ENCODE results near the gene ZFAND5.

The ZFAND5 gene

DNA sequence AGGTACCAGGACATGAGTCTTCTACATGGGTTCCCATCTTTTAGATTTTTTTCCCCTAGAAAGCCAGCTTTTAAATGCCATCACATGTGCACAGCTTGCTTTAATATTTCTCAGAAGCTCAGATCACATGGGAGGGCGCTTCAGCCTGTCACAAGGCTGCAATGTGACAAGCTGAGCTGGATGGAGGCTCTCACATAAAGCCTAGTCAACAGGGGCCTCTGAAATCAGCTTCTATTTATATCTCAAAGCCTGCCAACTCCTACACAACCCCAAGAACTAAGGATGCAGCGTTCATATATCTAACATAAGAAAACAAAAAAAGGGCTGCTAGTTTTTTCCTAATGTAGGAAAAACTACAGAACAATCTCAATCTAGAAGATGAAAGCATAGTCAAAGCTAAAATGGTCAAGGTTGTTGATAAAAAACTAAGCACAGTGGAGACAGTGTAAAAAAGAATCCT, 2.3 kb downstream of the ZFAND5 start:
- DNase-seq = peak; percentile 53

DNA sequence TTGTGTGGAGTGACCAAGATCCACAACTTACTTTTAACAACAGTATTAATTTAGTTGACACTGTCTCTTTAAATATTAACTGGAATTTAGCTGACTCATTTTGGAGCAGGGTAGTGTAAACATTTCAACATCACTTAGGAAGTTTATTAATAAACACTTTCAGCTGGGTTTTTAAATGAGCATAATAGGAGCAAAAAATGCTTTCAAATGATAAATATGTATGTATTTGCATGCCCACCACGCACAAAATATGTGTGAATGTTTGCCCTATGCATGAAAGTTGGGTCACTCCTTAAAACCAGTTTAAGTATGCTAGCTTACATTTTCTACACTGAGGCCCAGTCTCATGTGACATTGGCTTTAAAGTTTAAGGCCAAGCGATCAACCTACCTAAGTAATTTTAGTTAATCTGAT, 2.9 kb downstream of the ZFAND5 start:
- DNase-seq = no peak

DNA sequence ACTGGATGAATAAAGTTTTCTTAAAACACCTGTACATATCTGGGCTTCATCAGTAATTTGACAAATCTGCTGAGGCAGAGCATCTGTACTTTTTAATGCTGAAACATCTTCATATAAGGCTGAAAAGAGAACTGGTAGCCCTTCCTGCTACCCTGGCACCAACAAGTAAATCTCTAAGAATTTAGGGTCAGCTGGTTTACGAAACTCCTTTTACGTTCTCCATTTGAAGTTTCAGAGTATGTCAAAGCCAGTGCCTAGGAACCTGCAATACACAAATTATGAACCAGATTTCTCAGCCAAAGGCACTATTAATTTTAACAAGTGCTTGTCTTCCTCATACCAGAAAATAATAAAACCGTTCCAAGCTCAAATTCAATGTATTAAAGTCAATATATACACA, 3.8 kb downstream of the ZFAND5 start:
- DNase-seq = no peak

DNA sequence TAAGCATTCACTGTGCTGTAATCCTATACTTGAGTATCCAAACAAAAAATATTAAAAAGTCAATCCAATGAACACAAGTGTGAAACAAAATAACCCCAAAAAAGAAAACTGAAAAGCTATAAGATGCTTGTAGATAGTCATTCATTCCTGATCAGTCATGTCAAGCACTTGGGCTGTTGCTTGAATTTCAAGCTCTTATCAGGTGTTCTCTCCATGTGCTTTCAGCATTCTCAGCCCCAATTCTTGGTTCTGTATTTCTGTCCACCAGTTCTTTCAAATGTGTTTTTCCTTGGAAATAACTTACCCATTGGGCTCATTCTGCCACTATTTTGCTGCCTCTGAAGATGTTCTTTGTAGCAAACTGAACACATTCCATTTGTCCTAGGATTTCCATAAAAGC, 4.7 kb downstream of the ZFAND5 start:
- no peak for DNase-seq

DNA sequence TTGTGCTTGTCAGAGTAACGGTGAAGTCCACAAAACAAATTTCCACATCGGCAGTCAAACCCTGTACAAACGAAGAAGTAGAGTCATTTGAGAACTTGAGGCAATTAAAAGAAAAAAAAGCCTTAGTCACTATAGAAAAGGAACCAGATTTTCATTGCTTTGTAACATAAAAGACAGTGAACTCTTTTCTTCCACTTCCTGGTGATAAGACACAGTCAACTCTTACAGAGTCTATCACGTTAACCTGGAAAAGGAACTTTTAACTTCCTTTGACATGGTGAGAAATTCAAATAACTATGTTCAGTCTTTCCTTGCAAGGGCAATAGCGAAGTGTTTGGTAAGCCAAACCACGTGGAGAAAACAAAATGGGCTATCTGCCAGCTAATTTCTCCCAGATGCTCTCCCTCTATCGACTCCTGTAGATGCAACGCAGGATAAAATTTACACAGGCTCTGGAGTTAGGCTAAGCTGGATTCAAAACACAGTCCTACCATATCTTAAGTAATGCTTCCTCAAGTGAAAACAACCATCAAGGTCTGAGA, 8.9 kb downstream of the ZFAND5 start:
- no peak for DNase-seq

DNA sequence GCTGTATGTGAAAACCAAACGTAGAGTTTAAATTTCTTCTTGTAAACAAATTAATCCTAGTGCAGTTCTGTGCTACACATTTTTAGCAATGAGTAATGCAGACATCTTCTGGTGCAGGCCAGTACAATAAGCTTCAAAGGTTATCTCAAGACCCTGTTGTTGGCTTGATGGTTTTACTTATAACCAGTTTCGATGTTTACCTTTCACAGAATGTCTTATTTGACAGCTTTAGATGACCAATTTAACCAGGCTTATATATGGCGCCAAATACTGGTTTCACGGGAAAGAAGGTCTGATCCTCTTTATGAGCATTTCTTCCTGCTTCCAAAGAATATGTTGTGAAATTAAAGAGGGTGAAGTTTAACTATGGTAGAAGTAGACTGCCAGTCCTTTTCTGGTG, 9.9 kb downstream of the ZFAND5 start:
- DNase-seq = no peak

DNA sequence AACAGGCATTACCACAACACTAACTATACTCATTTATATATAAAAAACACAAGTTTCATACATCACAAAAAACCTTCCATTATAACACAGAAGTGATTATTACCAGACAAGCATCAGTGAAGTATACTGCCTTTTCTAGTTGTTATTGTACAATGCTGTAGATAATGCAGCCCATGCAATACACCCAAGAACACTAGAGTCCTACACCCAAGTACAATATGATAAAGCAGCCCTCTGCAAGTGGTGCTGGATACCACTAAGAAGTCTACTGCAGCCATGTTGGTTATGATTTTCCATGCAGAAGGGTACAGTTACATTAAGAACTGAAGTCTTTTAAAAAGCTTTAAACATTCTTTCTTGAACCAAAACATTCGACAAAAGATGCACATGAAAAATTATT, 10.3 kb downstream of the ZFAND5 start:
- no peak for DNase-seq

DNA sequence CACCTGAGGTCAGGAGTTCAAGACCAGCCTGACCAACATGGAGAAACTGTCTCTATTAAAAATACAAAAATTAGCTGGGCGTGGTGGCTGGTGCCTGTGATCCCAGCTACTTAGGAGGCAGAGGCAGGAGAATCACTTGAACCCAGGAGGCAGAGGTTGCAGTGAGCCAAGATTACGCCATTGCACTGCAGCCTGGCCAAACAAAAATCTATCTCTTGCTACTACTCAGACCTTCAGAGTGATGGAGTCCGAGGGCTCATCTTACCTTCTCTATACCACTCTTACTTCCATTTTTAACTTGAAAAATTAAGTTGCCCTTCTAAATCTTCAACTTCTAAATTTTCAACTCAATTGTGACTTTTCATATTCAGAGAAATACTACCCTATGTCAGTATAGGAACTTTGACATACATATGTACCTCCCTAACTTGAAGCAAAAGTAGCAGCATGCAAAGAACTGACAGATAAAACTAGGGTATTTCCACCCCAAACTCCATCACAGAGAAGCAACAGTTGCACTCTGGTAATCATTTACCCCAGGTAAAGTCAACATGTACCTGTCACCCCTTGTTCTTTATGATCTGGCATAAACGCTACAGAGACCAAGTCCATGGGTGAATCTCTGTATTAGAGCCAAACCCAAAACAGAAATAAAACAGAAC, 11.4 kb downstream of the ZFAND5 start:
- no peak for DNase-seq

DNA sequence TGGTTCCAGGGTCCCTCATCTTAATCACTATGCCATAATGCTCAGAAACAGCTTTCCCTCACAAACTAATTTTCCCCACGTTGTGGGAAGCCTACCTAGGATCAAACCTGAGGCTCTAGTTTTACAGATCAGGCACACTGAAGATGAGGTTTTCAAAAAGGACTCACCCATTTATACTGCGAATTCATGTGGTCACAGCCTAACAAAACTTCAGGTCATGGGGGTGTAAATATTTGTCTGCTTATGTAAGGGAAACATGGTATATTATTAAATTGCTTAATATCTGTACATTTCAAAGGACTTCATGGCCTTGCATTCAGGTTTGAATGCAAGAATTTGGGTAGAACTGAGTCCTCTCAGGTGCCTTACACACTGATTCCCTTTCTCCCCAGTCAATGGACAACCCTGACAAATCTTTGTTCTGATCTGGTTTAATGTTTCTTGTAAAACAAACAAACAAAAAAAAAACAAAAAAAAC, 12.1 kb downstream of the ZFAND5 start:
- DNase-seq = no peak

DNA sequence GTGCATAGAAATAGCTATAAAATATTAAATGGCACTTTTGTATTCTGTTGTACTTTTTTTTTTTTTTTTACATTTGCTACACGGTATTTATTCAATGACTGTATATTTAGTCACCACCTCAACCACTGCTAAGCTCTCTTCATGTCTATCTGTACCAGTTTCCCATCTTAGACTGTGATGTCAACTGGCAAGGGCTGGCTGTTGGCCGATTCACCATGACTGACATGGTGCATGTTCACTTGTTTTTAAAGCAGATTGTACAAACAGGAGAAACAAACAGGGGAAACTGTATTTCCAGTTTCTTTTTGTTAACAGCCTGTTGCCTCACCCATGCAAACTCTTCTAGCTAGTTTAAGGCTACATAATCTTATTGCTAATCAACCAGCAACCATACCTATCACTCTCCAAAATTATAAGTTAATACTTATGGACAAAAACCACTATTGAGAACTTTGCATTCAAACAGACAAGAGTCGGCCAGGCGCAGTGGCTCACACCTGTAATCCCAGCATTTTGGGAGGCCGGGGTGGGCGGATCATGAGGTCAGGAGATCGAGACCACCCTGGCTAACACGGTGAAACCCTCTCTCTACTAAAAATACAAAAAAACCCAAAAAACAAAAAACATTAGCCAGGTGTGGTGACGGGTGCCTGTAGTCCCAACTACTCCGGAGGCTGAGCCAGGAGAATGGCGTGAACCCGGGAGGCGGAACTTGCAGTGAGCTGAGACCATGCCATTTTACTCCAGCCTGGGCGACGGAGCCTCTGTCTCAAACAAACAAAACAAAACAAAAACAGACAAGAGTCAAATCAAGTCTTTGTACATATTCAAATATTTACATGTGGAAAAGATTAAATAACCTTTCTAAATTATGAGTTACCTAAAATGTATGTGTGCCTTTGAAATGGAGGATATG, 13.2 kb downstream of the ZFAND5 start:
- peak; percentile 19 for DNase-seq

DNA sequence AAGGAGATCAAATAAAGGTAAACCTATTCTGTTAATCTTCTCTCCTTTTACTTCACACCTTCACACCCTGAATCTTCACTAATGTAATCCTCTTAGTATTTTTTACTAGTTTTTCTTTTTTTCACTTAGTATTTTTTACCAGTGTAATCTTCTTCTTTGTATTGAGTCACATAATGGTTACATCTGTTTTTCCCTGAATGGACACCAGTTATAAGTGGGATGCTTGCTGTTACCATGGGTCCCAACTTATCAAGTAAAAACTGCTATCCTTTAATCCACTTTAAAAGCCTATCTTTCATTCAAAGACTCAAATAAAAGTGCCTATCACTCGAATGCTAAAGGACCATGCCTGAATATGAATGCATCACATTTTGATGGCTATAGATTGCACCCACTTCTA, 15.1 kb downstream of the ZFAND5 start:
- no peak for DNase-seq

DNA sequence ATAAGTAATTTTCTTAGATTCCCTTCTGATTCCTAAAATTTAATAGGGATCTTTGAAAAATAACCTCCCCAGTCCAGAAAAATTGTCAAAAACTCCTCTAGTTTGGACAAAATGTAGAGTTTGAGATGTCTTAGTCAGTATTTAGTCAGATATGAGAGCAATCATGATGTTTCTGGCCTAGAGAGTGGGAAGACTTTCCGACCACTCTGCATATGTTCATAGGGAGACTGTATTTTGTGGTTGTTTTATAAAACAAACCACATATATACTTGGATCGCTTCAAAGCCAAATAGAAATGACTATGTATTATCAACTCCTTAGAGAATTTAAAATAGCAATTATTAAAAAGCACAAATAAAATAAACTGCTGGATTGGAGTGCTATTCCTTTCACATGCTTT, 15.8 kb downstream of the ZFAND5 start:
- no peak for DNase-seq

DNA sequence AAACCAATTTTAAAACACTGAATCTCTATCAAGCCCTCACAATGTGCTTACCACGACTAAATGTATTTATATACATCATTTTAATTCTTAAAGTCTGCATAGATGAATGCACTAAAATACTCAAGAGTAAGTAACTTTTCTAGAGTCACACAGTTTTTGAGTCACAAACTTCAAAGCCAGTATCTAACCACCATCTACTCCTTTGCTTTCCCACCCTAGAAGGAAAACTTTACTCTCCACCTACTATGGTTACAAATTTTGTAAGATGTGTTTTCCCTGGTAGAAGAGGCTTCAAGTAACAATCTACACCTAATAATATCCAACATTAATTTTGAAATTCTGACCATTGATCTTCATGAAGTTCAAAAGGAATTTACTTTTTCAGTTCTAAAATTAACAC, 18.7 kb downstream of the ZFAND5 start:
- no peak for DNase-seq

DNA sequence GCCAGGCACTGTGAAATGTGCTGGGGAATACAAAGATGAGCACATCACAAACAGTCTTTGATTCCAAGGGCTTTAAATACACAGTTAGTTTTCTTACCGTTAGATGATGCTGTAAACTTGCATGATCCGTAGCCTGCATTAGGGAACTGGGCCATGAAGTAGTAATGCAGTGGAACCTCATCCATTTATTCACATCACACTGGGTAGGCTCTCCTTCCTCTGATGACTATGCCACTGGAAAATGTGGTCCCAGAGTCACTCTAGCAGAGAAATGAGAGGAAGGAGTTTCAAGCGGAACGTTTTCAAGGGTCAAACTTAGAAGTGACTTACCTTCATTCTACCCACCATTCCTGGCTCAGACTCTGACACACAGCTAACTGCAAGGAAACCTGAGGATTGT, 26.4 kb downstream of the ZFAND5 start:
- DNase-seq = no peak

DNA sequence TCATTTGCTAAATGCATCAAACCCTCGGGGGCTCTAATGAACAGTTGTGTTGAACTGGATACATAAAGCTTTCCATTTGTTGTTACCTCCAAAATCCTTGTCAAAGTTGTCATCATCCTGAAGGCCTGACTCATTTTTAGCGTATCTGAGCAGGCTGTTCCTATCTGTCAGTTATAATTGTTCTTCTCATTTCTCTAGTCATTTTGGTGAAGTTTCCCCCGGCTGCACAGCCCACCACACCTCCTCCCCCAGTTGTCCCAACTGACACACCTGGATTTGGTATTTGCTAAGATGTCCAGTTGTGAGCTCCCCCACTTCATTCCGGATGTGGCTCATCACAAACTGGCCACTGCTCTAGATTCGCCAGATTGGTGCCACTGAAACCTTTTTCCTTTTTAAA, 27.7 kb downstream of the ZFAND5 start:
- DNase-seq = no peak

DNA sequence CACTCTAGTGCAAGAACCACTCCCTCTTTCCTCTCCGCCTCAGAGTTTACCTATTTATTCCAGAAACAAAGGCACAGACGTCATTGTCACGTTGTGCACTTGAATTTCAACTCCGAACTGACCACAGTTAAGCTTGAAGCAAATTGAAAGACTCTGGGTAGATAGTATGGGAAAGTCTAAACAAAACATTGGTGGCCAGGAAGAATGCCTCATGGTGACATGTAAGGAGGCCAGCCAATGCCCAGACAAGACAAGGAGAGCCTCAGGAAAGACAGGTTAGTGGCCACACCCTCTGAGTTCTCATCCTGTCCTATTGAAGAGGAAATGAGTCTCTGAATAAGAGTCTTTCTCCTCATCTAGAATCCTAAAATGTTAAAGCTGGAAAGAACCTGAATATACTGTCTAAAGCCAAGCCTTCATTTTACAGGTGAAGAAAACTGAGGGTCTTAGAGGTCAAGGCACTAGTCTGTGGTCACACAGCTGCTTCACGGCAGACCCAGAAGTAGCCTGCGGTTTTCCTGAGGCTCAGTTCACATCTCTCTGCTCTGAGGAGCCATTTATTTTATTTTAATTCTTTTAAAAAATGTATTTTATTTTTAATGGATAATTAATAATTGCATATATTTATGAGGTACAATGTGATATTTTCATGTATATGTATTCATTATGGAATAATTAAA, 30.2 kb downstream of the ZFAND5 start:
- DNase-seq = no peak

DNA sequence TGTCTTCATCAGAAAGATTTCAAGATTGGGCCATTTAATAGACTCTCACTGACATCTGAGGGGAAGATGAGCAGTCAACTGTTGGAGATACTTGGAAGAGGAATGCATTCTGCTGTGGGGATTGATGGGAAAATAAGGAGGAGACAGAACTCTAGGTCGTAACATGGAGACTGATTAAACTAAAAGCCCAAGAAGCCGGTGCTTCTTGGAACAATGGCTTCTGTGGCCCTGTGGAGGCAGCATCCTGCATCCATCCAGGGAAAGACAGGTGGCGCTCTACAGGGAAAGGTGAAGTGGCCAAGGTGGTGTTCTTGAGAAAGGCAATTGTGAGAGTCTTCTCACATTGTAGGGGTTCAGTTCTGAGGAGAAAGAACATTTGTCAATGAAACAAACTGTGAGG, 31.3 kb downstream of the ZFAND5 start:
- no peak for DNase-seq

DNA sequence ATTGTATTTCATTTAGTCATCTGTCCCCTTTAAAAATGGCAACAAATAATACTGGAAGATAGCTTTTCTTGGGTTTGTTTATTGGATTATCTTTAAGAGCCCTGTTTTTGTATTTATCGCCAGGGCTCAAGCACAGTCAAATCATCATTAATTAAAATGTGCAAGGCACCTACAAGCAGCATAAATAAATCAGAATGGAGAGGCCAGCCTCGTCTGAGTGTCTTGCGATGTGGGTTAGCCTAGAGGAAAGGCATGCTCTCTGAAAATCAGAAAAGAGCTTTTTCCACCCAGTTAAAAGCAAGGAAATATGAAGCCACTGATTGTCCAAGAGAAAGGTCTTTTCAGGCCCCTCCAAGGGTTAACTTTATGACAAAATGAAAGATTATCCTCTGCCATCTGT, 31.8 kb downstream of the ZFAND5 start:
- no peak for DNase-seq

DNA sequence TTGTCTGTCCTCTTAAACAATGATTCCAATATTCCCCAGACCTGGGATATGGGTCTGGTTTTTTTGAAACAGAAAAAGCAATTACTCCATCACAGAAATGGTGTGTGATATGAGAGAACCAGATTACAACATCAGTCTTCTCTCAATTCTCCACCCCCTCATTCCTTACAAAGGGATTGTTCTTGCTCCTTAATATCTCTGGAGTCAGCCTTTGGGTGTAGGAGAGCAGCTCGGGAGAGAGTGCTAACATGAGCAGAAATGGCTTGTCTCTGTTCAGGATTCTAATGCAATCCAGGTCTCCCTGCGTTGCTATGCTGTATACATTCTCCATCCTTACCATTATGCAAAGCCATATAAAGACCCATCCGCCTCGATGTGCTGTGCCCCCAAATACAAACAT, 32.7 kb downstream of the ZFAND5 start:
- no peak for DNase-seq

DNA sequence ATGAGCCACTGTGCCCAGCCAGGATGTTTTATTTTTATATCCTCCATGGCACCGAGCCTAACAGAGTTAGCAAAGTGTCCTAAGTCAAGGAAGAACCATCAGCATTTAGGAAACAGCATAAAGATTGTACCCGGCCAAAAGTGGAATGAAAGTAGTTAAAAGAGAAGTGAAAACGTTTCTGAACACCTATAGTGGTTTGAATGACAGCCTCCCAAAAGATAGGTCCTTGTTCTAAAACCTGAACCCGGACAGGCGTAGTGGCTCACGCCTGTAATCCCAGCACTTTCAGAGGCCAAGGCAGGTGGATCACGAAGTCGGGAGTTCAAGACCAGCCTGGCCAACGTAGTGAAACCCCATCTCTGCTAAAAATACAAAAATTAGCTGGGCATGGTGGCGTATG, 37.4 kb downstream of the ZFAND5 start:
- no peak for DNase-seq

DNA sequence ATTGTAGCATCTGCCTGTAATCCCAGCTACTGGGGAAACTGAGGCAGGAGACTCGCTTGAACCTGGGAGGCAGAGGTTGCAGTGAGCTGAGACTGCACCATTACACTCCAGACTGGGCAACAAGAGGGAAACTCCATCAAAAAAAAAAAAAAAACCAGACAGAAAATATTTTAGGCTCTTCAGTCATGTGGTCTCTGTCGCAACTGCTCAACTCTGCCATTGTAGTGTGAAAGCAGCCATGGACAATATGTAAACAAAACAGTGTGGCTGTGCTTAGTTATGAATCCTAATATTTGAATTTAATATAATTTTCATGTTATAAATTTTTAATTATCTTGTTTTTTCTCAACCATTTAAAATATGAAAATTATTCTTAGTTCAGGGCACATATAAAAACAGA, 38.4 kb downstream of the ZFAND5 start:
- no peak for DNase-seq

DNA sequence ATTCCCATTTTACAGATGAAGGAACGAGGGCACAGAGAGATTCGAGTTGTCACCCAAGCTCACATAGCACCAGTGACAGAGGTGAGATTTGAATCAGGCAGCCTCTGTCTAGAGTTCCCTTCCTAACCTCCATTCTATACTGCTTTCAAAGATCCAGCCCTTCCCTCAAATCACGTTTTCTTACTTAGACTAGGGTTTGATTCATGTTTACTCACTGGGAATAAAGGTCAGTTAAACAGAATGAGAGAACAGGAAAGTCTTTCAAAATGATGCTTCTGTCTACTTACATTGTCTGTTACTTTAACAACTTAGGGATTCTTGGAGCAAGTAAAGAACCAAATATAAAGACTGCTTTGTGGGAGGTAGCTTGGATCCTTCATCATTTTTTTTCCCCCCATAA, 40.0 kb downstream of the ZFAND5 start:
- DNase-seq = no peak

DNA sequence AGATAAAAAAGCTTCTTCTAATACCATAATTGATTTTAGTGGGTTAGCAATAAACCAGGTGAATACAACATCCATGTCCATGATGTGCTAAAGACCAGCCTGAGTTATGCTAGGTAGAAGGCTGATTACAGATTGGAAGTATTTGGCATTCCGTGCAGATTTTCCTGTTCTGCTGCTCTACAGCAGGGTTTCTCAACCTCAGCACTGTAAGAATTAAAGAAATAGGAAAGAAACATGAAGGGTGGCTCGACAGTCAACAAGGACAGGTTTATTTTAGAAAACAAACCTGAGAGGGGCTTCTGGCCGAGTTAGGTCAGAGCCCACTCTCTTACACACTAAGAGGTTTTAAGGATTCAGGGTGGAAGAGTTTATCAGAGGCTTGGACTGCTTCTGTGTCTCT, 42.3 kb downstream of the ZFAND5 start:
- DNase-seq = no peak
